NCI-H2196 treated with DMSO at 0.1 percent for 48 hours (cell line): ENCODE measurements around the gene TNFRSF21.
"Not testable (repeated sequence)": the region's sequence is repeated elsewhere in the genome, so short reads cannot be mapped to it uniquely, and the experiment has no call there.

Experiments
- DNase-seq: peaks from one replicate; lab custom pipeline; 2025; ENCODE audit not compliant: unreplicated experiment; lab: John Stamatoyannopoulos, UW

Gene TNFRSF21

DNA sequence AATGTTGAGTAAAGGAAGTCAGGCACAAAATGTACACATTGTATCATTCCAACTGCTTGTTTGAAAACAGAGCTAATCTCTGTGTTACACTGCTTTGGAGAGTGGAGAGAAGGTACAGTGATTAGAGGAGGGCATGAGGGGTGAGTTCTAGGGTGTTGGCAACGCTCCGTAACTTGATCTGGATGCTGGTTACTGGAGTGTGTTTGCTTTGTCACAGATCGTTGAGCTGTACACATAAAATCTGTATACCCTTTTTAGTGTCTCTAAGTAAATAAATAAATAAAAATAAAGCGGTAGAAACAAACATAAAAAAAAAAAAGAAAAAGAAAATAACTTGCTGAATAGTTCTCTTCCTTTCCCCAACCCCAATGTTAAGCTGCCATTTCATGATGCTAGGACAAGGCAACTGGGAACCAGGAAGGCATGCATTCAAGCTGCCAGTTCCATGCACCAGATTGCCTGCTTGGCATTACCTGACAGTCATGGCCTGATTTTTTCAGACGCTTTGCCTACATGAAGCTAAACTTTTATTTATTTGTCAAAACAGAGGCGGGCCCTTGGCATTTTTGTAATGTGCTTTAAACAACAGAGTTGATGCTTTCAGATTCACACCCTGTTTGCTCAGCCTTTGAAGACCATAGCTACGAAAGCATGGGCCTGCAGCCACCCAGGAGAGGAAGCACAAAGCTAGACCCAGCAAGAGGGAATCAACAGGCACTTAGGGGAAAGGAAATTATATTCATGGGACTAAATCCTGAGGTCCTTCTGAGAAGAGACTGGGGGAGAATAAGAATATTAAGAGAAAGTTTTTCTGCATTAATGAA lies 21.2 kb downstream of the TNFRSF21 start:
- DNase-seq: no peak

DNA sequence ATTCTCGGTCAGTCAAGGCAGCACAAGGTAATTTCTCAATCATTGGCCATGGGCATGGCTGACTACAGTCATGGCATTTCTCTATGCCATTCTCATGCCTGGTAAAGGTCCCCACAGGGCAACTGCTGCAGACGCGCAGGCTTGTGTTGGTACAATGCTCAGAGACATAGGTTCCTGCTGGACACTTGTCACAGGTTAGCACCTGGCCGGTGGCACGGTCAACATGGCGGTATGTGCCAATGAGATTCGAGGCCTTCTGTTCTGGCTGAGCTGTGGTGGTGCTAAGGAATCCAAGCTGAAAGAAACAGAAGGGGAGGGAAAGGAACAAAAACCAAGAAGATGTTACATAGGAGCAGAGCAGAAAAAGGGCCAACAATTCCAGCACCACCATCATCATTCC lies 23.4 kb downstream of the TNFRSF21 start:
- no peak for DNase-seq

DNA sequence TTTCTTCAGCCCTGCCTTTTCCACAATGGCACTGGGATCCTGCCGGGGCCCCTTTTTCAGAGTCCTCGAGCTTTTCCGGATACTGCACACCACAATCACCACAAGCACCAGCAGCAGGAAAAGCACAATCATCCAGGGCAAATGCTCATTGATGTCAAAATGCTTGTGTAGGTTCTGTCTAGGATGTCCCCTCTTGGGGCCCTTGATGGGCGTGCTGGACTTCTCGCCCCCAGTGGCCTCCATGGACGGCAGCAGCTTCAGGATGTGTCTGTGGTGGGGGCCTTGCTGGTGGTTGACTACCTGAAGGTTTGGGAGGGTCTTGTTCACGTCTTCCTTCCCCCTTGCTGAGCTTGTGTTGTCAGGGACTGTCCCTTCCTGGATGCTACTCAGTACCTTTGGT lies 25.7 kb downstream of the TNFRSF21 start:
- DNase-seq: no peak

DNA sequence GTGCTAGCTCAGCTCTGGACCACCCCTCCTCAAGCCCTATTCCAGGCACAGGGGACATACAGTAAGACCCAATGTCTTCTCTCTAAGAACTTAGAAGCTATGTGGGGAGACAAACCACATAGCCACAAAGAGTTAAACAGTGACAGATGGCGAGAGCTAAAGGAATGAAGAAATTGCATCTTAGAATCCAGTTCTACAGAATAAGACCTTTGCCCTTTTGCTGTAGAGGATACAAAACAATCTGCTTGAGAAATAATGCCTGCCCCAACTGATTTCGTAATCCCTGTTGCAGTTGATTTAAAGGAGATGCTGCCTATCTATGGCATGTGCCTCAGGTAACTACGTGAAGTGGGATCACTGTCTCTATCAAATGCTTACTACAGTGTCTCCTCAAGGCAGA lies 31.2 kb downstream of the TNFRSF21 start:
- DNase-seq: no peak

DNA sequence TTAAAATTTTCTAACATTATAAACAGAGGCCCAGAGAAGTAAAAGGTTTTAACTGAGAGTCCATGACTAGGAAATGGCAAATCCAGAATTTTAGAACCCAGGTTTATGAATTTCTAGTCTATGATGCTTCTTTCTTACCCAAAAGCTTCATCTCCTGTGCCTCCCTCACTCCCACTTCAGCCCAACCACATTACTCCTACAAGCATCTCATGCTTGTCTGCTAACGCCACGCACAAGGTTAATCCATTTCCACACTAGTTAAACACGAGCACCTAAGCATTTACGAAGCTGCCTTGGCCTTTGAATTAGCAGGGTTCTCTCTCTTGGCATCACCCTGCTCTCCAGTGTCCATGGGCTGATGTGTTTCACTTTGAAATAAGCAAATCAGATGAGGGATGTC lies 32.0 kb downstream of the TNFRSF21 start:
- no peak for DNase-seq

DNA sequence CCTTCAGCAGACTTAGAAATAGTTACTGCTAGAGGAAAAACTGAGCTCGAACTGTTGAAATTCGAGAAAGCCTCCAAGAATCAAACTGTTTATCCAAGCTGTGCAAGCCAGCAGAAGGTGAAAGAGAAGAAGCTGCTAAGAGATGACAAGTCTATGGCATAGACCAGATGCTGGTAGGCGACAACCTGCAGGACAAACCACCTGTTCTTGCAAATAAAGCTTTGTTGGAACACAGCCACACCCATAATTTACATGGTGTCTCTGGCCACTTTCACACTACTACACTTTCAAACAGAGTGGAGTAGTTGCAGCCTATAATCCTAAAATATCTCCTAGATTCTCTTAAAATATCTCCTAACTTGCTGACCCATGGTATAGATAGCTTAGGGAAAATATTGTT lies 33.3 kb downstream of the TNFRSF21 start:
- DNase-seq: no peak

DNA sequence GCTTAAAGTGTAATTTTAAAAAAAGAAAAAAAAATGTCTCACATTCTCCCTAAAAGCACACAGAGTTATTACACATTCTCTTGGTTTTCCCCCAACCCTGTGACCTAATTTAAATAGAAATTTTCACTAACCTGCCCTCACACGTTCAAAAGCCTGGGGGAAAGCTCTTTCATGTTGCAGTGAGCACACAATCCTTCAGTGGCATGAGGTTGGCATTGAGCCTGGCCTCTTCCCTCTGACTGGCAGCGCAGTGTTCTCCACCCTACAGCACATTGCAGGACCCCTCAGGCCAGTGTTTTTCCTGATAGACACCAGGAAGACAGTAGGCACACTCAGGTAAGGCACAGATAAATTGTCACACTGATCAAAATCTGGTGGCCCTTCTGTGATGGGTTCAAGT lies 34.1 kb downstream of the TNFRSF21 start:
- DNase-seq: no peak

DNA sequence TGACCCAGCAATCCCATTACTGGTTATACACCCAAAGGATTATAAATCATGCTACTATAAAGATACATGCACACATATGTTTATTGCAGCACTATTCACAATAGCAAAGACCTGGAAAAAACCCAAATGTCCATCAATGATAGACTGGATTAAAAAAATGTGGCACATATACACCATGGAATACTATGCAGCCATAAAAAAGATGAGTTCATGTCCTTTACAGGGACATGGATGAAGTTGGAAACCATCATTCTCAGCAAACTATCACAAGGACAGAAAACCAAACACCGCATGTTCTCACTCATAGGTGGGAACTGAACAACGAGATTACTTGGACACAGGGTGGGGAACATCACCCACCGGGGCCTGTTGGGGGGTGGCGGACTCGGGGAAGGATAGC lies 34.6 kb downstream of the TNFRSF21 start:
- not testable (repeated sequence) for DNase-seq

DNA sequence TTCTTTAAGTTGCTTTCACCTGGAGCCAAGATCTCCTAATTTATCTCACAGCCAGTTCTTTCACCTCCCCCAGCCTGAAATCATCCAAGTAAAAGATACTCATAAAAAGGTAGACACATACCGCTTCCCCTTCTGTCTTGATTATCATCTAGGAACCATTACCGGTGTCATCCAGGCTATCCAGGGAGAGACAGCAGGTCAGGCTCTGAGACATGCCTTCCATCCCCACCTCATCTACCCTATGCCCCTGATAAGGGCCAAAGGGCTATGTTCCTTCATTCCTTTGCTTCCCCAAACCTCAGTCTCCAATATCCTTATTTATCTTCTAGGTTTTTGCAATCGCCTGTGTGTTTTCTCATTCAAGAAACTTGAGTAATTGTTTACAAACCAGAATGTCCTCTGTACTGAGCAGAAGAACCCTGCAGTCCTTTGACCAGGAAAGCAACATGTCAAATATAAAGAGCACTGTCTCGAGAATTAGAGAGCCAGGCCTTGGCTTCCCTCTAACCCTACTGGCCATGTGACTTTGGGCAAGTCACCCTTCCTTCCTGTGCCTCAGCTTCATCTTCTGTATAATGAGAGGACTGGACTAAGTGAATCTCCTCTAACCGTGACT lies 41.0 kb downstream of the TNFRSF21 start:
- no peak for DNase-seq

DNA sequence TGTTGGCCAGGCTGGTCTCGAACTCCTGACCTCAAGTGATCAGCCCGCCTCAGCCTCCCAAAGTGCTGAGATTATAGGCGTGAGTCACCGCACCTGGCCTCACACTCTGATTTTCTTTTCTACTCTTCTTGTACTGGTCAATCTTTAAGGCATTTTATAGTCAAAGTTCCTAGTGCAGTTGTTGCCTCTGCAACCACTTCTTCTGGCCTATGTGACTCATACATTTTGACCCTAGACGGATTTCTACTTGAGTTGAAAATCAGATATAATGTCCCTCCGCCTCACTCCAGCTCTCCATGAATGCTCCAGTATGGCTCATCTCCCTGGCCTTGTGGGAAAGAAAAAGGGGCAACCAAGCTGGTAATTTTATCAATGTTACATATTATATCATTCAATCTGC lies 42.4 kb downstream of the TNFRSF21 start:
- DNase-seq: no peak

DNA sequence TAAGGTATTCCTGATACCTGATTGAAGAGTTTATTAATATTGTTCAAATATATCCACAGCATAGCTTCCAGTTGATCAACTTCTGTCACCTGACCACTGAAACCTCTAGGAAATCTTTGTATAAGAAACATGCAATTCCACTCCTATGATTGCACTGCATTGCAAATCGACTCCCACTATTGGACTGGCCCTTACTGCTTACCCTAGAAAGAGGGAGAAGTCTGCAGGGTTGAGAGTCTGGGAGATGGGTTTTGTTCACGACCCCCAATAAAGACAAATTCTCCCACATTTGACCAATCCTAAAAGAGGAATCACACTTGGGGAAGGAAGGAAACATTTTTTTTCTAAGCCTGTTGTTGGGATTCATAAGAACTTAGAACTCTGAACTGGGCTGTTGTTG lies 43.7 kb downstream of the TNFRSF21 start:
- DNase-seq: no peak

DNA sequence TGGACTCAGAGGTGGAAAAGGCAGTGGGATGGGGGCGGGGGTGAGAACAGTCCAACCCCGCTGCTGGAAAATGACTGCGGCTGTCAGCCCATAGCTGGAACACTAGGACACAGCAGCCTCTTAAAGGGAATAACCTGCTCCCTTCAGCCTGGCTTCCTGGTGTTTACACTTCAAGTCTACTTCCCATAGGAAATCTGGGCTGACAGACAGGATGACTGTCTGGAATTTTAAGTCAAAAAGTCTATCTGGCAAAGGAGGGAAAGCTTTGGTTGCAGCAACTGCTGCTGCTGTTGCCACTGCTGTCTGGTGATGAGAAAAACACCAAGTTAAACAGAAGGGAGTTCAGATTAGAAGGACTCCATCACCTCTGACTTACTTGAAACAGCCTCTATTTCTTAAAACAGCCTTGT lies 44.9 kb downstream of the TNFRSF21 start:
- DNase-seq: no peak

DNA sequence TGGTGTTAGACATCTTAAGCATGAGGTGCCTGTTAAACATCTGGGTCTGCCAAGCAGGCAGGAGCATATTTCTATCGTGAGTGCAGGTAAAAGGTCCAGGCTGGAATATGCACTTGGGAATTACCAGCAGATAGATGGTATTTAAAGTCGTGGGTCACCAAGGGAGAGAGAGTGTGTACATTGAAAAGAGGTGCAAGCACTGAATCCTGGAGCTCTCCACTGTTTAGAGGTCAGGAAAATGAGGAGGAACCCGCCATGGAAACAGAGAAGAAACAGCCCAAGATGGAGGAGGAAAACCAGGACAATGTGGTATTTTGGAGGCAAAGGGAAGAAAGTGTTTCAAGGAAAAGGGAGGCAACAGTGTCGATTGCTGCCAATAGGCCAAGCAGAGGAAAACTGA lies 46.4 kb downstream of the TNFRSF21 start:
- DNase-seq: no peak

DNA sequence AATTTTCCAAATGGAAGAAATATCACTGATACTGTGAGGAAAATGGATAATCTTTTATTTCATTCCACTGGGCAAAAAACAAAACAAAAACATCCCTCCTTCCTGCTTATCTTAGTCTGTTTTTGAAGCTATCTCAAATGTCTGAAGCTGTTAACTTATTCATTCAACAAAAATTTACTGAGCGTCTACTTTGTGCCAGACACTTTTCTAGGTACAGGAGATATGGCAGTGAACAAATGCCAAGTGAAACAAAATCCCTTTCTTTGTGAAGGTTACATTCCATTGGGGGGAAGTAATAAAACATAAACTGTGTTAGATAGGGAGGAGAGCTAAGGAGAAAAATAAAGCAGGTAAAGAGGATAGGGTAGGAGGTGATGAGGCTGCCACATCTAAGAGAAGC lies 47.5 kb downstream of the TNFRSF21 start:
- no peak for DNase-seq

DNA sequence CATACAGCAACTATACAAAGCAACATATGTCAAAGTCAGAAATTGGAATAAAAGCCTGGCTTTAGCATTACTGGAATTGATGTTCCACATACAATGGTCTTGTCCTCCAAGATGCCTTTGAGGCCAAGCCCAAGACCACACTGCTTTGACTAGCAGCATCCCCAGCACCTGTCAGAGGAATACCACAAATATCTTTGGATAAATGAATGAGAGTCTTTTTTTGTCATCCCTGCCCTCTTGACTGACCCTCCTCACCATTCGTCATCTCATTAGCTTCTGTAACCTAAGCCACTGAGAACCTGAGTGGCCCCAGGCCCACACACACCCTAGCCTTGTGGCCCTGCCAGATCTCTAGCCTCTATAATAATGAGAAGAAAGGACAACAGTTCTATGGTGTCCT lies 48.5 kb downstream of the TNFRSF21 start:
- DNase-seq: no peak

DNA sequence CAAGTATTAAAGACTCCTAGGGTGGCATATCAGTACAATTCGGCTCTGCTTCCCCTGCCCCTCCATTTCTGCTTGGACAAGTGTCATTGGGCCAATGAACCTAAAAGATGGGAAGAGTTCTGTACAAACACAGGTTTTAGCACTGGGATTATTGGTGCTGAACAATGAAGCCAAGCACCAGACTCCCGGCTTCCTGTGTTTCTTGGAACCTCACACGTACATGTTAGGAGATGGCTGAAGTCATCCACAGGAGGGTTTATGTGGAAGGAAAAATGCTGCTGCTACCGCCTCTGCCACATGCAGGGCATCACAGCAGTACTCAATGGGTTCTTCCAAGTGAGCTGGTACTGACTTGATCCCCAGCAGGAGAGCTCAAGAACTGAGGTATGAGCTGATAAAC lies 49.7 kb downstream of the TNFRSF21 start:
- no peak for DNase-seq

DNA sequence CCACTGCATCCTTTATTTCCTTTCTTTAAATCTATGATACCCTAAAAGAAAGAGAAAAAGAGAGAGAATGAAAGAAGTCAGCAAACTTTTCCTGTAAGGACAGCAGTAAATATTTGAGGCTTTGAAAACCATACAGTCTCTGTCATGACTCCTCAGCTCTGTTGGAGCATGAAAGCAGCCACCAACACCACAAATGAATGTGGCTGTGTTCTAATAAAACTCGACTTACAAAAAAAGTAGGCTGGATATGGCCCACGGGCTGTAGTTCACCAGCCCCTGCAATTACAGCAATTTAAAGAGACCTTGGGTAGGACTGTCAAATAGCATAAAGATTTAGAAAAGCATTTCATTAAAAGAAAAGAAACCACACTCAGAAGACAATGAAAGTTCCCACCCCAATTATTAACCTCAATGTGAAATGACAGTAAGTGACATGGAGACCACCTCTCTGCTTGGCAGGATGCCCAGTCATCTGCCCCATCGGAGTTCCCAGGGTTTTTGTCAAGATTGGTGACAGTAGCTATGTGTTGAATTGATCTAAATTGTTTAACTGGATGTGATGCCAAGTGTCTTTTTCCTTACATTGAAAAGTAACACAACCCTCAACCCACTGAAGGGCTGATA lies 50.9 kb downstream of the TNFRSF21 start:
- no peak for DNase-seq

DNA sequence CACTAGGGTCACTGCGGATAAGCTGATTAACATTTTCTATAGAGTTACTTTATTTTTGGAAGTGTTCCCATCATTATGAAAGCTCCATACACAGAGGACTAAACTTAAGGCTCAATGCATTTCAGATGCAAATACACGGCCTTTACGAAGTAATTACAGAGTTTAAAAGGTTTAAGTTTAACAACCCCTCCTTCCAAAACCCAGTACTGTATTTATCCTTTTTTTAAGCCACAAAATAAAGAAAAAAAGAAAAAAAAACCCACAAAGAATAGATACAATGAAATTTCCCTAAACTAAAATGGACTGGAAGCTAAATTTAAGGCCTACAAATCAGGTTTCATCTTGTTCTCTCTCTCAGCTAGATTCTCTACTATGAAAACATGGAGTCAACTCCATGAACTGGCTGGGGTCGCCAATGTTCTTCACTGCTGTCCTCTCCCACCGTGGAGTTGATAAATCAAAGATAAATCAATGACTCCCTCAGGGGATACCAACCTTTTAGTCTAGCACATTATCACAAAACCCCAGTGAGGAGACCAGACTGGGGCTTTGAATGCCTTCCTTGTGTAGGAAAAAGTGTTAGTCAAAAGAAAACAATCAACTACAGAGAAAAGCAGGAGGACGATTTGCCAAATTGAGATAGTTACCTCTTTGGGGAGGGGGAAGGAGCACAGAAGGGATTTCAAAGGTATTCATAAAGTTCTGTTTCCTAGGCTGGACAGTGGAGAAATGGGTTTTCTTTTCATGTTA lies 52.5 kb downstream of the TNFRSF21 start:
- DNase-seq: no peak

DNA sequence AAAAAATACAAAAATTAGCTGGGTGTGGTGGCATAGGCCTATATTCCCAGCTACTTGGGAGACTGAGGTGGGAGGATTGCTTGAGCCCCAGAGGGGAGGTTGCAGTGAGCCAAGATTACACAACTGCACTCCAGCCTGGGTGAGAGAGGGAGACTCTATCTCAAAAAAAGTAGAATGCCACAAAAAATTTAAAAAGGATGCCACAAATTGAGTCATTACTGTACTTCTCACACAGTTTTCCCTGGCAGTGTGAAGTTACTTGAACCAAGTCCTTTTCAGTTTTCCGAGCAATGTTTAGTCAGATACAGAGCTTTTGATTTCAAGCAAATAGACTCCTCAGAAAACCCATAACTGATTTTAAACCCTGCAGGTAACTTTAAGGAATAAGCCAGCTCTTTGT lies 53.3 kb downstream of the TNFRSF21 start:
- DNase-seq: no peak

DNA sequence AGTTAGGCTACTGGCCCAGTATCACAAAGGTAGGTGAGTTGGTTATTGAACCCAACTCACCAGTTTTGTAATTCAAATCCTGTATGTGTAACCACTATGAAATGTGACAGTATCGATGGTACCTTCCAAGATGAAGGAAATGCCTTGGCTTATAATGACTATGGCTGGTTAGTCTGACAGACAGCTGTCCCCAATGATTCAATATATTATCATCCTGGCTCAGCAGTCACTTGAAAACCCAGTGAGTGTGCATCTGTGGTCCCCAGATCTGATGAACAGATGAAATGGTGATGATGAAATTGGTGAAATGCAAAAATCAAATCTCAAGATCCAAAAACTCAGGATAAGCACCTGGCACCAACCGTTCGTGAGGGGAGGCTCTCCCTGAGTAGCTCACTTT lies 54.8 kb downstream of the TNFRSF21 start:
- no peak for DNase-seq

DNA sequence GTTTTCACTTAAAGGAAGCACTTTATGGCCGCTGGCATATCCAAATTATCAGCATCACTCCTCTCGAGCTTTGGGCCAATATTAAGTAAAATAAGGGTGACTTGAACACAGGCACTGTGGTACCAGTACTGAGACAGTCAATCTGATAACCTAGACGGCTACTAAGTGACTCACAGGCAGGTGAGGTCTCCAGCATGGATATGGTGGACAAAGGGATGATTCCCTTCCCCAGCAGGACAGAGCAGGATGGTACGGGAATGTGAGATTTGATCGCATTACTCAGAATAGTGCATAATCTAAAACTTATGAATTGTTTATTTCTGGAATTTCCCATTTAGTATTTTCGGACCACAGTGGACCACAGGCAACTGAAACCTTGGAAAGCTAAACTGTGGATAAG lies 55.7 kb downstream of the TNFRSF21 start:
- no peak for DNase-seq

DNA sequence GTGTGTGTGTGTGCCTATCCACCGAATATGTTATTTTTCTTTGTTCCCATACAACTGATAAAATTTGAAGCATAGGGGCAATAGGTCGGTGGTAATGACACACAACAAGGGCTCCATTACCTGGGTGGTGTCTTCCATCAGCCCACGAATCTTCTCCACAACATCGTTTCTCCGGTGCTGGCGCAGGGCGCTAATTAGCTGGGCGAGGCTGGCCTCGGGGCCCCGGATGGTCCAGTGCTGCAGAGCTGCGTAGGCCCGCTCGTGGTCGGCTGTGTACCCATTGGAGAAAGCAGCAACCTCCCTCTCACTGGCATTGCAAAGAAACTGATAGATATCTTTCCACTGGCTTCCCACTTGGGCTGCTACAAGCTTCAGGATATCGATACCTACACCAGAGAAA lies 56.6 kb downstream of the TNFRSF21 start:
- no peak for DNase-seq
